ENCODE data around the gene PSME2.
A peak's percentile ranks its signal among the peaks of the same experiment; 100 is the strongest.
"Not testable (repeated sequence)": the region's sequence is repeated elsewhere in the genome, so short reads cannot be mapped to it uniquely, and the experiment has no call there.

PSME2 gene

GRCh38 chr14:24114532-24115421, 31.6 kb downstream of the PSME2 start, which contains the start of the genes DCAF11 and NRL:
Gene DCAF11, plus strand, starts transcription at chr14:24114777. Its CDS starts 818 bp downstream, at chr14:24115595.
Gene NRL, minus strand, starts transcription at chr14:24114949. Its CDS starts 32,101 bp downstream, at chr14:24082848.
- DNase-seq (ENCODE audit: low spot score), result peak; percentile 100

- DNase-seq (ENCODE audit: low spot score), result peak; percentile 89
Measured at GRCh38 chr14:24113801-24114531, 32.4 kb downstream of the PSME2 start.

DNA sequence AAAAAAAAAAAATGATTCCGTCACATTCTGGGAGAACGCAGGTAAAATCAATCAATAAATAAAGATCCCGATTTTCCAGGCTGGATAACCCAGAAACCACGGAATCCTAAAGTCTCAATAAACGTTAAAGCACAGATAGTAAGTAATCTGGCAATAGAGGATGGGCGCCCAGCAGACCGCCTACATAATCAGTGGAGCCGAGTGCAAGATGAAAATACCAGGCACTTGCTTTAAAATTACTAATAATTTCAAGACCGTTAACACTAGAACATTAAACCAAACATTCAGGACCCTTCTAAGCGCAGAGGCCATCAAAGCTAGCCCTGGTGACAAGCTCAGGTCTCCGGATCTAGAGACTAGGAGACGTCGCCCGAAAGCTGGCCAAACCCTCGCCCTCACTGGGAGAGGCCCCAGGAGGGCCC, 33.0 kb downstream of the PSME2 start:
- DNase-seq (ENCODE audit: low spot score), result no peak

DNA sequence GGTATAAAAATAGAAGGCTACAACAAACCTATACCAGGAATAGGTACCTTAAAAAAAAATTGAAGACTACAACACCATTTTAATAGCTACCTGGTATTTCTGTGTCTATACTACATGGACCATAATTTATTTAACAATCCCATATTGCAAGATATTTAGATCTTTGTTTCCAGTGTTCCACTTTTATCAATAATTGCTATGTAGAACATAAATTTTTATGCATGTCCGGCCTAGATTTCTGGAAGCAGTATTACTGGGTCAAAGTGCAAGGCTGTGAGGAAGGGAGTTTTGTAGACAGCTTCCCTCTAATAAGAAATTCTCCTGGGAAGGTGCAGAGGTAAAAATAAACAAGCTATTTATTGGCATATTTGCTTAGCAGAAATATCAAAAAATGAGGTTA, 35.9 kb downstream of the PSME2 start:
- DNase-seq (ENCODE audit: low spot score), result no peak

DNA sequence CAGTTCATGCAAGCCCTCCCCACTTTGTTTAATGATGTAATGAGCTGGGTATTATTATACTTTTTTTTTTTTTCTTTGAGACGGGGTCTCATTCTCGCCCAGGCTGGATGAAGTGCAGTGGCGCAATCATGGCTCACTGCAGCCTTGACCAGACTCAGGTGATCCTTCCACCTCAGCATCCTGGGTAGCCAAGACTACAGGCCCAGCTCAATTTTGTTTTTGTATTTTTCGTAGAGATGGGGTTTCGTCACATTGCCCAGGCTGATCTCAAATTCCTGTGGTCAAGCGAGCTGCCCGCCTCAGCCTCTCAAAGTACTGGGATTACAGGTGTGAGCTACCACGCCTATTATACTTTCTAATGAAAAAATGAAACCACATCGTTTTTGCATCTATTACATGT, 36.4 kb downstream of the PSME2 start:
- DNase-seq (ENCODE audit: low spot score), result no peak

- DNase-seq (ENCODE audit: low spot score), result no peak
Measured at GRCh38 chr14:24108336-24108874, 38.0 kb downstream of the PSME2 start.

DNA sequence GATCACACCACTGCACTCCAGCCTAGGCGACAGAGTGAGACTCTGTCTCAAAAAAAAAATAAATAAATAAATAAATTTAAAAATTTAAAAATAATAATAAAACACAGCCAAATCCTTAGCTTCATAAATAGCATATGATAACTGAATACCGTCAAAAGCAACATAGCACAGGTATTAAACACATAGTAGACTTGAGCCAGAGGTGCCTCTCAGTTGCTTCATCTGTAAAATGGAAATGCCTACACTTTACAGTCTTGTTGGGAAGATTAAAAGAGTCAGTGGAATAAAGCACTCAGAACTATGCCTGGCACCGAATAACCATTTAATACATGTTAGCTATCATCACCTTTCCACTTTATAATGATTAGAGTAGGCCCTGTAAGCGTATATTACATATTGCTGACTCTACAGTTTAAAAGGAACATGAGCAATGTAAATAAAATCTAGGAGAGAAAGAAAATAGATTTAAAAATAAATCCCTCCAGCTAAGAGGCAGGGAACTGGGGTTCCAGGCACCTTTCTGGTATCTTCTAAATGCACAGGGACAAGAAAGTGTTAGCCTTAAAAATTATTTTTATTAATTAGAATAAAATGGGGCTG, 39.6 kb downstream of the PSME2 start:
- no peak for DNase-seq (ENCODE audit: low spot score)

DNA sequence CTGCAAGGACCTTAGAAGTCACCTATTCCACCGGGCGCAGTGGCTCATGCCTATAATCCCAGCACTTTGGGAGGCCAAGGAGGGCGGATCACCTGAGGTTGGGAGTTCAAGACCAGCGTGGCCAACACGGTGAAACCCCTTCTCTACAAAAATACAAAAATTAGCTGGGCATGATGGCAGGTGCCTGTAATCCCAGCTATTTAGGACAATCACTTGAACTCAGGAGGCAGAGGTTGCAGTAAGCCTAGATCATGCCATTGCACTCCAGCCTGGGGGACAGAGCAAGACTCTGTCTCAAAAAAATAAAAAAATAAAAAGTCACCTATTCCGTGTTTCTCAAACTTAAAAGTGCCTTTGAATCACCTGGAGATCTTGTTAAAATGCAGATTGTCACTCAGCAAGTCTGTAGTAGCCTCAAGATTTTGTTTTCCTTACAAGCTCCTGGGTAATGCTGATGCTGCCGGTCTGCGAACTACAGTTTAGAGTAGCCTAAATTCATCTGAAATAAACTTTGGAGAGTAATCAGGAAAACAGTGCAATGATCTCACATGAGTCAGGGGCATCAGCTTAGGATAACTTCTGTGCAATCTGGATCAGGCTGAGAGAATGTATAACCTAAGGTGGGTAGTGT, 40.7 kb downstream of the PSME2 start:
- DNase-seq (ENCODE audit: low spot score), result not testable (repeated sequence)

GRCh38 chr14:24103451-24103850, 43.0 kb downstream of the PSME2 start:
- no peak for DNase-seq (ENCODE audit: low spot score)

- DNase-seq (ENCODE audit: low spot score), result no peak
Measured at GRCh38 chr14:24102357-24103048, 43.9 kb downstream of the PSME2 start.

- no peak for DNase-seq (ENCODE audit: low spot score)
Measured at GRCh38 chr14:24100982-24101494, 45.4 kb downstream of the PSME2 start.

DNA sequence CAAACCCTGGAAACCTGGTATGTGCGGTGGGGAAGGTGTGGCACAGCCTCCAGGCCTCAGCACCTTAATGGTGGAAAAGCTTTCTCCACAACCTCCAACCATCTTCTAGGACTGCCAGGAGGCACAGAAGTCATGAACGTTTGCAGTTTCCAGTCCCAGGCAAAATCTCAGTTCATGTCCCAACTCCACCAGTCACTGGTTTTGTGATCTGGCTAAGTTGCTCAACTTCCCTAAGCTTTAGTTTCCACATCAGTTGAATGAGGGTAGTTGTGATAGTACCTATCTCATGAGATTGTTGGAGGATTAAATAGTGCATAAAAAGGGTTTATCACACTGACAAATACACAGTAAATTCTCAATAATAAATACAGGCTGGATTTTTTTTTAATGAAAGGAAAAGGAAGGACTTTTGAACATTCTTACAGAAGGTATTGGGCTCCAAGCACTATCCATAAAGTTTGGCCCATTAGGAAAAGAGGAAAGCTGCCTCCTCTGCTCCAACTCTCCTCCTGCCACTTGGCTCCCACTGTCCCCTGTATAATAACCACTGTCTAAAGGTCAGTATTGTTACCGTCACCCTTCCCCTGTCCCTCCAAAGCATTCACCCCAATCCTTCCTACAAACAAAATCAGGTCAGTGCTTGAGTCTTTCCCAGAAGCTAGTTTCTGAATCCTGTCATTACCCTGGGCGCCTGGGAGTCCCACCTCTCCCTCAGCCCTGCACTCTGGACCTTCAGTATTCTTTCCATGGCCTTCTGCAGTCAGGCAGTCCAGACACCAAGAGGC, 46.0 kb downstream of the PSME2 start:
- no peak for DNase-seq (ENCODE audit: low spot score)

GRCh38 chr14:24098927-24099813, 47.2 kb downstream of the PSME2 start:
- no peak for DNase-seq (ENCODE audit: low spot score)

- no peak for DNase-seq (ENCODE audit: low spot score)
Measured at GRCh38 chr14:24098229-24098926, 48.0 kb downstream of the PSME2 start.

DNA sequence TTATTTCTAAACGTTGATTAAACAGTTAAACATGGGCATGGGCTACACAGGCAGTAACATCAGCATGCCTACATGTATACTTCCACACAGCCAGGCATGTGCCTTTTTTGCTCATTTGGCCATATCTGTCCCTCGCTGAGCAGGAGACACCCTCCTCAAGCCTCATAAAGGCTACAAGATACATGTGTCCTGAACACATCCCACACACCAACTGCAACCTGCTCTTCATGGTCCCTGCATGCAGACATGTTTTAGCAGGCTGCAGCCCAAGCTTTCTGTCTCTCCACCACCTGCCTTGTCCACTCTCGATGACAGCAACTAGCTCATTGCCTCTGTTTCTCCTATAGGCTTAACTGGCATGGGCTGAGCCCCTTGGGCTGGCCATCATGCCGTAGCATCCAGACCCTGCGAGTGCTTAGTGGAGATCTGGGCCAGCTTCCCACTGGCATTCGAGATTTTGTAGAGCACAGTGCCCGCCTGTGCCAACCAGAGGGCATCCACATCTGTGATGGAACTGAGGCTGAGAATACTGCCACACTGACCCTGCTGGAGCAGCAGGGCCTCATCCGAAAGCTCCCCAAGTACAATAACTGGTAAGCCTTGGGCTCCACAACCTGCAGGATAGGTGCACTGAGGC, 49.7 kb downstream of the PSME2 start:
- no peak for DNase-seq (ENCODE audit: low spot score)

- no peak for DNase-seq (ENCODE audit: low spot score)
Measured at GRCh38 chr14:24095271-24096068, 50.9 kb downstream of the PSME2 start.

DNA sequence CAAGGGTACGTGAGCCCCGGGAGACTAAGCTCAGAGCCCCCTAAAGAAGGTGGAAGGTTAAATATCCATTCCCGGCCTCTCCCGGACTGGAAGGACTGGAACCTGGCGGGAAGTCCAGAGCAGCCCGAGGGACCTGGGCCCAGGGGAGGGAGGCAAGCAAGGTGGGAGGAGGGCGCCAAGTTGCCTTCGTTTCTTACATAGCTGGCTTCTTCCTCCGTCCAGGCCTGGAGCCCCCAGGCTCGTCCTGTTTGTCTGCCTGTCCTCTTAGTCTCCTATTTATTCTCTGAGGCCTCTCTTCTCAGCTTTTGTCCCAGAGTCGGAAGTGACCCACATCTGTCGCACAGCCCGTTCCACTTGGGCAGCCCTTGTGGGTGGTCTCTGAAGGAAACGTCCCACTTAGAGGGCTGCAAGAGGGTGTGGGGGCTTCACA, 51.6 kb downstream of the PSME2 start:
- DNase-seq (ENCODE audit: low spot score), result no peak
